GM18873 (cell line): ENCODE results near the gene DCLK1.

Experiments used
- ATAC-seq: cut with Tn5 transposase; IDR thresholded peaks from one replicate; pipeline ENCODE4 v1.9.1; 2021; ENCODE audit warnings: mild to moderate bottlenecking, moderate library complexity, moderate number of reproducible peaks; ENCODE audit not compliant: unreplicated experiment, low FRiP score

DCLK1 gene

DNA sequence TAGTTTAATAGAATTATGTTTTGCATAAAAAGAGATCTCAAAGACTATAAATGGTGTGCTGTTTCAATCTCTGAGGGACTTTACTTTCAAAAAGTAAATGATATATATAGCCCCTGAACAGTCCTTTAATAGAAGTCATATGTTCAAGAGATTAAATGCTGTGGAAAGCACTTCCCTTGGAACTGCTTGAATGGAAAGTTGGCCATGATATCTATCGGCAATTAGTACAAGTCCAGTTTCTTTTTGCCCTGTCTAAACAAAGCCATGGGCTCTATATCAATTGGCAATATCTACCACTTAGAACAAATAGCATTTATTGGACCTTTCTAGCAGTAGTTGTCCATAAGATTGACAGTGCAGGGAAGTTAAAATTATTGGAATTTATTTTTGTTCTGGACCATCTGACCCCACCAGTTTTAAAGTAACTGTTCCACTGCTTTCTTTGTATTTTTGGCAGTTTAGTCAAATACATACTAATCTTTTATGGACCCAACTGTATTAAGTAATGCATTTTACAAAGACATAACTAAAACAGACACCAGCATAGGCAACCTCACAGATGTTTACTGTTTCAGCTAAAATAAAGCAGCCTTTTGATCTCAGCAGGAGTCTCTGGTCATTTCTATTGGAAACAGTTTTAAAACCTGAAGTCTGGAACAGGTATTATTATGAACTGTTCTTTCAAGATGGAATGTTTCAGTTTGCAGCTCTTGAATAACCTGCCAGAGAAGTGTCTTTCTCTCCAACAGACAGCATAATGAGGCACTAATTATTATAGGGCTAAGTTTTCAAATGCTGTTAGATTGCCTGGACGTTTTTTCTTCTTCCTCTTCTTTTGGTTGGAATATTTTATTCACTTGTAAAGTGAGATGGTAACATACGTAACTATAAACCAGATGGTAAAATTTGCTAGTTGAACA, 282.6 kb downstream of the DCLK1 start:
- ATAC-seq, result no peak

GRCh38 chr13:35843272-35843671, 287.9 kb downstream of the DCLK1 start:
- no peak for ATAC-seq

DNA sequence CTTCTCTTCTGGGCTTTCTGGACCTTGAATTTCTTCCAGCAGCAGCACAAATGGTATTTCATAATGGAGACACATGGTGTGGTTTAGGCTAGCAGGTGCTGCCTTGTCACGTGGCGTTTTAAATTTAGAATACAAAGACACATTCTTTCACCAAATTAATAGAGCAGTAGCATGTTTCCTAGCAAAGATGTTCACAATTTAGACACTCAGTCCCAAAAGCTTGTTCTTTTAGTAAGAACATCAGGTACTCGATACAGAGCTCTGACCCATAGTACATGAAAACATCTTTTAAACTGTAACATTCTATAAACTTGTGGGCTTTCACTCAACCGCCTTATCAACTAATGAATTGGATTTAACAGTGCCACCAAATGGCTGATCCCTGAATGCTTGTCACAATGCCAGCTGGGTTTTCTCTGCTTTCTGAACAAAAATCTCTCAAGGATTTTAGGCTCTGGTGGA, 290.1 kb downstream of the DCLK1 start:
- ATAC-seq, result no peak

- no peak for ATAC-seq
Measured at GRCh38 chr13:35839806-35840205, 291.4 kb downstream of the DCLK1 start.

GRCh38 chr13:35838356-35838755, 292.8 kb downstream of the DCLK1 start:
- ATAC-seq, result no peak

DNA sequence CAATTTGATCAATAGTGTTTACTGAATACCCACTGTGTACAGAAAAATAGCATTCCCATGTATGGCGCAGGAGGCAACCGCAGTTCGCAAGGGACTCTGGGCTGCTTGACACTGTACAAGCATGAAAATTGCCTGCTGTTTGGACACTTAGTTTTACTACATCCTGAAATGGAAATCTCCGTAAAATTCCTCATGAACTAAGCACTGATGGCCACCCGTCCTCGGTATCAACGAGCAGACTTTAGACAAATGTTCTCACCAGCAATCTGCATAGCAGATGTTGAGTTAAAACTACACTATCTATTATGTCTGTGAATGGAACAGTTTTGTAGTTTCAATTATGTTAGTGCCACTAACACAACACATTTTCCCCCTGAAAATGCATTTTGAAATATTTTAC, 294.7 kb downstream of the DCLK1 start:
- ATAC-seq, result no peak

- no peak for ATAC-seq
Measured at GRCh38 chr13:35835989-35836388, 295.2 kb downstream of the DCLK1 start.

GRCh38 chr13:35833608-35834275, 297.4 kb downstream of the DCLK1 start:
- no peak for ATAC-seq

GRCh38 chr13:35833031-35833430, 298.2 kb downstream of the DCLK1 start:
- ATAC-seq, result no peak

- ATAC-seq, result no peak
Measured at GRCh38 chr13:35832551-35832950, 298.6 kb downstream of the DCLK1 start.

DNA sequence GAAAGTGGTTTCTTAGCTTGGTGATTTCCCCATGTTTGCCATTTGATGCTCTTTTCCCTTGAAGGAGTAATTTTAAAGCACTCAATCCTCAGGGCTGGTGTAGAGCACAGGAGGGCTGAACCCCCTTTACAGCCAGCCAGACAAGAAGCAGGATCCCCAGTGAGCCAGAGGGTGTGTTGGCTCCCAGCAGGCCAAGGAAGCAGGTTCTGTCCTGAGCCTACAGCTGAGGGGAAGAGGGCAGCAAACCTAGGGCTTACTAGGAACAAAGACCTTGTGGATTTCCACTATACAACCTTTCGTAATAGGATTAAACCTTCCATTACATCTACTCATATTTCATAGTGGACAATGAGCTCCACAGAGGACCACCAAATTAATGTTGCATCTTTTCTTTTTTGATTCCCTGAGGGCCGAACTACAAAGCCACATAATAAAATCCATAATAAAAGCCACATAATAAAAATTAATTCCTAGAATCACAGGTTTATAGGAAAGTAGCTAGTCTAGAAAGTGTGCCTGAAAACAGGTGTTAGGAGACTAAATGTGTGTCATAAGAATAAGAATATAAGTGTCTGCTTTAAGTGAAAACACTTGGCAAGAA, 300.2 kb downstream of the DCLK1 start:
- ATAC-seq, result no peak

- ATAC-seq, result no peak
Measured at GRCh38 chr13:35826626-35827254, 304.4 kb downstream of the DCLK1 start.

- no peak for ATAC-seq
Measured at GRCh38 chr13:35824825-35825224, 306.4 kb downstream of the DCLK1 start.

DNA sequence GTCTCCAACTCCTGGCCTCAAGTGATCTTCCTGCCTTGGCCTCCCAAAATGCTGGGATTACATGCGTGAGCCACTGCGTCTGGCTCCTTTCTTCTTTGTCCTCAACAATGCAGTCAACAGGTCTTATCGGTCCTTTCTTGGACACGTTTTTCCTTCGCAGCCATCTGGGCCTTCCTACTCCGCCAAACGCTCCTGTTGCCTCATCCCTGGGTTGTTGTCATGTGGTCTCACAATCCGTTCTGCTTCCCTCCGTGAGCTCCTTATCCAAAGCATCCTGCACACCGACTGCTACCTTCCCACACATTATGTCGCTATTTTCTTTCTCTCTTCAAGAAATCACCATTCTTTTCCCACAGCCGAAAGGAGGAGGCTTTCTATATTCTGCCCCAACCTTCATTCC, 306.8 kb downstream of the DCLK1 start:
- no peak for ATAC-seq

DNA sequence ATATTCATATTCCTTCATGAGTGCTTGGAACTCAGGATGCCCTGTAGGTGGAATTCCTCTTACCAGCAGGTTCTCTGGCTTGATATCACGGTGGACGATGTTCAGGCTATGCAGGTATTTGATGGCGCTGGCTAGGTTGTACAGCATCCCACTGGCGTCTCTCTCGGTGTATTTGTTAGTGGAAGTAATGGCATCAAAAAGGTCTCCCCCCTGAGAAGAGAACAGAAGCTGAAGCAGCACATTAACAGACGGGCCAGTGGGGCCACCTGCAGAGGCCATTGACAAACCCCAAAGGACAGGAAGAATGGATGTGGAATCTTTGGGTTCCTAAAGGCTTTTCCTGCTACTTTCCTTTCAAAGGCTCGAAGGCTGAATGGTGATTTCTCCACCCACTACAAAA, 308.5 kb downstream of the DCLK1 start:
- ATAC-seq, result no peak

DNA sequence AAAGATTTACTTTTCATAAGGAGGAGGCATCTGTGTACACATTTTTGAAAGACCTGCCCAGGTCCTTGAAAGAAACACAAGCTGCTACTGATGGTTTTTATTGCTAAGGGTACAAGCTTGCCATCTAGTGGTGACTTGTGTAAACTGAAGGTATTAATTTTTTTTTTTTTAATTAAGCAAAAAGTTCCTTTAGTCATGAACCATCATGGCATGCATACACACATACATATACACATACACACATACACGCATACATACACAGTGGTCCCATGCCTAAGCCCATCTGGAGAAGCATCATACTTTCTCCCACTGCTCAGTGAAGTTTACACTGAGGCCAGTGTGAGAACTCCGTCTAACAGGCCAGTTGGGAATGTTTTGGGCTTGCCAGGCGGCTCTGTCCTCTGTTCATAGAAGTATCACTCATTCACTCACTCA, 312.5 kb downstream of the DCLK1 start:
- ATAC-seq, result no peak

DNA sequence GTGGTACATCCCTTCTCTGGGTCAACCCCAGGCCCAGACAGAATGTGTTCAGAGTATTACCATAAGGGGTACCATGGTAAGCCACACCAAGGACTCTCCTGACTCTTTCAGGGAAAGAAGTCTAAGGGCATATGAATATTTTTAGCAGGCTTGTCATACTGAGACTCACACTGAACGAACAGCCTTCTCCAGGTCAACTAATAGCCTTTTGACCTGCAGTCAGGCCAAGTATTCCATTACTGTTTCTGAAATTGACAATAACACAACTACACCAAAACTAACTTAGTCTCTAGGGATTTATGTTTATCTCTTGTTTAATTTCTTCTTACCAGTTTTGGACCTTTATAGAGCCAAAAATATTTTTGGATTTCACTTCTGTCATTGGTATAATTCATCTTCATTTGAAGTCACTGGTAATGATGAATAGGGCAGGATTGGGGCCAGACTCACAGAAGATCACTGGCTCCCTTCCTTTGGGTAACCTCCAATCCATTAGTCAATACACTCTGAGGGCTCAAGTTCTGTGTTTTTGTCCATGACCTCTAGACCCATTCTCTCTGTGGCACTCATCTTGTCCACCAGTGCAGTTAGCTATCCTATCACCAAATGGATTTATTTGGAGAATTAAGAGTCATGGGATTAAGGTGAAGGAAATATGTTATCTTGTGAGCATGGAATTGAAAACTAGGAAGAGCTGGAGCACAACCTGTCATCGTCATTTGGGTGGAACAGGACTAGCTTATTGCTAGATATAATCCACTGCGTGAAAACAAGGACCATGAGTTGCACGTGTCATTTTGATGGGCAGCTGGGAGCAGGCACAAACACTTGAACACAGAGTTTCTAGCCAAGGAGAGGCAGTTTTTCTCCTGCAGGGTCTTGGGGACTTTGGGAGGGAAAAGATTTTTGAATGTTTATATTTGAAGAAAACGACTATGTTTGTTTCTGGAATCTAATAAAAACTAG, 313.3 kb downstream of the DCLK1 start:
- ATAC-seq, result no peak

GRCh38 chr13:35814605-35815011, 316.6 kb downstream of the DCLK1 start:
- no peak for ATAC-seq

DNA sequence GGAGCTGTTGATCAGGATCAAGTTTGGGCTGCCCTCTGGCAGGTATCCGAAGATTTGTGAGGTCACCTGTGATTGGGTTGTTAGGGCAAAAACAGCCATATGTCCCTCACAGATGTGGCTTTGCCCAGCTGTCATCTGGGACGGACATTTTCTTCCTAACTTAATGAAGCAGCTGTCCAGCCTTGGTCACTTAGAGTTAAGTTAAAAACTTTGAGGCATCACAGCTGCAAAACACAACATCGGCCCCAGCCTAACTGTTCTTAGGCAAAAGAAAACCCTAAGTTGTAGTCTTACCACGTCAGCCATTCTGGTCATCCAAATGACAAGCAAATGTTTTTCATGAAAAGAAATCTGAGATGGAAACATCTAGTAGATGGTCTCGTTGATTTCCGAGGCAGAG, 318.4 kb downstream of the DCLK1 start:
- no peak for ATAC-seq

GRCh38 chr13:35810321-35810720, 320.9 kb downstream of the DCLK1 start:
- no peak for ATAC-seq
